ENCODE measurements around the gene PVALEF.
A peak's percentile ranks its signal among the peaks of the same experiment; 100 is the strongest.

Gene PVALEF

DNA sequence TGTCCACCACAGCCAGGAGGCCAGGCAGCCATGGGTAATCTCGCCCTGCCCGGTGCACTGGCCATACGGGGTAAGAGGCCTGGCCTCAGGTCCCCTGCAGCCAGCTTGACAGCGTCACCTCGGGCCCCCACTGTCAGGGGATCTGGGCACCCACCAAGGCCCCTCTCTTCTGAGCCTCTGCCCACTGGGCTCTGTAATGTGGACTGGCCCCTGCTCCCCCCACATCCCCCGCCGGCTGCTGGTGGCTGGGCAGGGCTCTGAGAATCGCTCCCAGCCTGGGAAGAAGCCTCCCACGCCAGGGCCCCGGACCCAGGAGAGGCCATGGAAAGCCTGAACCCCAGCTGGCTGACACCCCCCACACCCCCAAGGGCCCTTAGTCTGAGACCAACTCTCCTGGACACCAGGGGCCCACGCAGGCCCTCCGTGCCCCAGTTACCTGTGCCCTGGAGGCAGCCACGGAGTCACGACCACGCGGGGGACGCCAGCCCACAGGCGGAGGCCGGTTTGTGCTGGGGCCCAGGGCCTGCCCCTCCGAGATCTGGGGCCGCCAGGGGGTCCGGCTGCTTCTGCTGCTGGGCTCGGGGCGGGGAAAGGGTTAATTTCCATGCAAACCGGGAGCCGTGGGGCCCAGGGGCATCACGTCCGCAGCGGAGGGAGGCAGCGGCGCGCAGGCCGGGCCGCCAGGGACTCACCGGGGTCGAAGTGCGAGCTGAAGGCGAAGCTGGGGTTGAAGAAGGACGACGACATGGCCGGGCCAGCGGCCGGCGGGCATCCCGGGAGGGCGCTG is at the start of gene PVALEF:
Gene PVALEF, plus strand, starts transcription at position 262 of the 787 bp plus-strand sequence. CDS start 15,720 bp downstream, outside the sequence.
- in situ Hi-C loops (cut with HindIII; ENCODE audit: low pct_ligation_motif_present, low pct_unique_long_range_greater_than_20kb, low sequenced_read_pairs), result no loop called here
- DNase-seq, result no peak

DNA sequence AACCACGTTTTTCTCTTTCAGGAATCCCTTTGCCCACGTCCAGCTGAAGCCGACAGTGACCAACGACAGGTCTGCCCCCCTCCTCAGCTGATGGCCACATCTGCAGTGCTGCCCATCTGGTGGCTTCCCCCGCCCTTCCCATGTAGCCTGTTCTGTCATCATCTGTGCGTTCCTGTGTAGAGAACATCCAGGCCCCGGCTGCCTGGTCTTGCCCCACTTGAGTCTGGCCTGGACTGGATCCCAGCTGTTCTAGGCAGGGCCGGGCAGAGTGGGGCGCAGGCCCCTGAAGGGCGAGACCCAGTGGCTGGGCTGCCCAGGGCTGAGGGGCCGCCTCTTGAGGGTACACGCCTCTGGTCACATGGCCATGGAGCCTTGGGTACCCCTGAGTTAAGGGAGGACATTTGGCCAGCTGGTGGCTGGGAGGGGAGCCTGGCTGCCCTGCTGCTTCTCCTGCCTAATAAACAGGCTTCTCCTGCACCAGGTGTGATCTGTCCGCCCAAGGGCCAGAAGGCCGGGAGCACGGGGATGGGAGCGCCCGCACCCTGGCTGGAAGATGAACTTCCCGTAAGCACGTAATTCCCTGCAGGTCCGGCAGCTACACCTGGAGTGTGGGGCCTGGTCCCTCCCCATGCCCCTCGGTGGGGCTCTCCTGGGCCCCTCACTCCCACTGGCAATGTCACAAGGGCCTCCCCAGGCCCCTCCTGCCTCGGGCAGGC is 49.4 kb upstream of the PVALEF start:
- in situ Hi-C loops (cut with HindIII; ENCODE audit: low pct_ligation_motif_present, low pct_unique_long_range_greater_than_20kb, low sequenced_read_pairs), result loop anchor here (25.0 kb wide), 1 partner anchor 104 kb away; no protein-coding TSS in a partner anchor
- DNase-seq, result no peak

DNA sequence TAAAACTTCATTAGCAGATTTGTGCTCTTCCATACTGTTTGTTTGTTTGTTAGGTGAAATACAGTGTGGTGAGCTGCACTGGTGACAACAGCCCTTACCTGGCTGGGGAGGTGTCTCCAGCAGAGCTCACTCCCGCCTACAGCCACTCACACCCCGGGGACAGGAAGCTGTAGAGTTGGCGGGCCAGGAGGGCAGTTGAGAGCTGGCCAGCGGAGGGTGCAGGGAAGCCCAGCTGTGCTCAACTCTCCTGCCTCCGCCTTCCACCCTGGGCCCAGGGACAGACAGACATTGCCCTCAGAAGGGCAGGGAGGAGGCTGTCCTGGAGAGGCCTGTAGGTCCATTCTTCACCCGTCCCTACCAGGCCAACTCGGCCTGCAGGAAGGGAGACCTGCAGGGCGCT is 48.6 kb upstream of the PVALEF start:
- in situ Hi-C loops (cut with HindIII; ENCODE audit: low pct_ligation_motif_present, low pct_unique_long_range_greater_than_20kb, low sequenced_read_pairs), result loop anchor here (25.0 kb wide), 1 partner anchor 104 kb away; no protein-coding TSS in a partner anchor
- DNase-seq, result no peak

DNA sequence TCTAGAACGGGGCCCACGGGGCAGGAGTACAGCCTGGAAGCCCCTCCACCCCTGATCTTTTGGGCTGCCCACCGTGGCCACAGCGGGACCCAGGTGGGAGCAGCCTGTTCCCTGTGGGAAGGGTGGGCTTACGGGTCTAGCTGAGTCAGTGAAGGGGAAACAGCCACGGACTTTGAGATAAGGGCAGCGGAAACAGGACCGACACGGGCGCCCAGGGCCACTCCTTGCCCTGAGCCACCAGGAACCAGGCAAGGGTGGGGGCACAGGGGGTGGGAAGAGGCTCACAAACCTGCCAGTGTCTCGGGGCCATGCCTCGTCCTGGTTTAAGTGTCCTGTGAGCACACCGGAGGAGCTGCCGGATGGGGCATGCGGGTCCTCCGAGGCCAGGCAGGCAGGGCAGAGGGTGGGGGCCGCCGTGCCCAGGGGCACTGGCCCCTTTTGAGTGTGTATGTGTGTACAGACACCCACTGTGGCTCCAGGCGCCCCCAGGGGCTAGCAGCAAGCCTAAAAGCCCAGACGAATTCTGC is 47.6 kb upstream of the PVALEF start:
- in situ Hi-C loops (cut with HindIII; ENCODE audit: low pct_ligation_motif_present, low pct_unique_long_range_greater_than_20kb, low sequenced_read_pairs), result loop anchor here (25.0 kb wide), 1 partner anchor 105 kb away; no protein-coding TSS in a partner anchor
- no peak for DNase-seq

DNA sequence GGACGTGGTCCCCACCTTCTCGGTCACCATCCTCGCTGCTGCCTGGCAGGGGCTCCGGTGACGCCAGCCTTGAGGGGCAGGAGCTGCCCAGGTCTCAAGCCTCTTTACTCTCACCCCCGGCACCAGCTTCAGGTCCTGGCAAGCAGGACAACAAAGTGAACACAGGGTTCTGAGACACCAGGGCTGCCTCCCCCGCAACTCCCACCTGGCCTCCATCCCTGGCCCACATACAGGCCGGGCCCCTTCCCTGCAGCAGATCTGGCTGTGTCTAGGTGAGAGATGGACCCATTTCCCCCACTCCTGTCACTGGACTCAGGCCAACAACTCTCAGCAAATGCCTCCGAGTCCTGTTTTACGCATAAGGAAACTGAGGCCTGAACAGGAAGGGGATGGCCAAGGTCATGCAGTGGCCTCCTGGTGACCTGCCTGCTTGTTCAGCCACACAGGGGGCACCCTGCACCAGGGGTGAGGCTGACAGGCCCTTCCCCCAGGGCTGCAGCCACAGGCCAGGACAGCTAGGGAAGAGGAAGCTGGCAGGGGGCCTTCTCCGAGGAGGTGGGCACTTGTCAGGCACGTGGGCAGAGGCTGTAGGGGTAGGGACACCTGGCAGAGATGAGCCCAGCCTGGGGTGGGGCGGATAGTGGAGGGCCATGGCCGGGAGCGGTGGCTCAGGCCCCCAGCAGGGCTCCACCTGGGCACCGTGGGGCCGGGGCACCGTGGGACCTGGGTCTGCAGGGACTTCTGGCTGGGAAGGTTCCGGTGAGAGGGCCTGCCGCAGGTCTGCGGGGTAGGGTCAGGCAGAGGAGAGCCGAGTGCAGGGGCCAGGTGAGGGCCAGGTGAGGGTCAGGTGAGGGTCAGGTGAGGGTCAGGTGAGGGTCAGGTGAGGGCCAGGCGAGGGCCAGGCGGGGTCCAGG is 46.7 kb upstream of the PVALEF start:
- DNase-seq, result no peak
- in situ Hi-C loops (cut with HindIII; ENCODE audit: low pct_ligation_motif_present, low pct_unique_long_range_greater_than_20kb, low sequenced_read_pairs), result loop anchor here (25.0 kb wide), 1 partner anchor 106 kb away; no protein-coding TSS in a partner anchor

DNA sequence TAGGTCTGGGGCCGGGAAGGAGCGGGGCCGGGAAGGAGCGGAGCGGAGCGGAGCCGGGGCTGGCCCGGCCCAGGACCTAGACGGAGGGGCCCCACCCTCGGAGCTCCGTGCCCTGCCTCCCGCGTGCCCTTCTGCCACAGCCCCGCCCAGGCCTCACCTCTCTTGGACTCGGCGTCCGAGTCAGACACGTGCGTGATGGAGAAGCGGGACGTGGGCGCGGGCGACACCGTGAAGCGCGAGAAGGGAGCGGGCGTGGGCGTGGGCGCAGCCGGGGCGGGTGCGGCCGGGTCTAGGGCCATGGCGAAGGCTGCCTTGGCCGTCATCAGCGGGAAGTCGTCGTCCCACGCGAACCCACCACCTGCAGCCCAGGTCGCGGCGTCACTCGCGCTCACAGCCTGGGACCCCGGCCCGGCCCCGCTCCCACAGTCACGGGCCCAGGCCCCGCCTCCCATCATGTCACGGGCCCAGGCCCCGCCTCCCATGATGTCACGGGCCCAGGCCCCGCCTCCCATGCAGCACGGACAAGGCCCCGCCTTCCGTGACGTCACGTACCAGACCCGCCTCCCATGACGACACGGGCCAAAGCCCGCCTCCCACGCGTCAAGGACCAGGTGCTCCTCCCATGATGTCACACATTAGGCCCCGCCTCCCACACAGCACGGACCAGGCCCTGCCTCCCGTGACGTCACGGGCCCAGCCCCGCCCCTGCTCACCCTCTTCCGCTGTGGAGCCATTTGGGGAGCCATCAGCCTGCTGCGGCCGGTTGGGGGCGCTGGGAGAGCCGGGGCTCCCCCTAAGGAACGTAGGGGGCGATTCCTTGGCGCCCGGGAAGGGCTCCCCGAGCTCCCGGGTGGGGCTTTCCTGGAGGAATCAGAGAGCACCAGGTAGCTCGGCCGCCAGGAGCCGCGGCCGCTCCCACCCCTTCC is 45.8 kb upstream of the PVALEF start:
- in situ Hi-C loops (cut with HindIII; ENCODE audit: low pct_ligation_motif_present, low pct_unique_long_range_greater_than_20kb, low sequenced_read_pairs), result loop anchor here (25.0 kb wide), 1 partner anchor 107 kb away; no protein-coding TSS in a partner anchor

DNA sequence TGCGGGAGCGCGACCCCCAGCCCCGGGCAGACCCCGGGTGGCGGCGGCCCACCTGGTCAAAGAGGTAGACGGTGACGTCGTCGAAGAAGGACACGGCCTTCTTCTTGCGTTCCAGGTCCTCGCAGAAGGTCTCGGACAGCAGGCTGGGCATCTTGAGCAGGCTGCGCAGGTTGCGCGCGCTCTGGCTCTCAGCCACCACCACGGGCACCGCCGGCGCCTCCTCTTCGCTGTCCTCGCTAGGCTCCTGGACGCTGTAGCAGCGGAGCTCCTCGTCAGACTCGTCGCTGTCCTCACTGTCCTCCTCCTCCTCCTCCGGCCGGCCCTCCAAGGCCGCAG is 45.2 kb upstream of the PVALEF start:
- in situ Hi-C loops (cut with HindIII; ENCODE audit: low pct_ligation_motif_present, low pct_unique_long_range_greater_than_20kb, low sequenced_read_pairs), result loop anchor here (25.0 kb wide), 1 partner anchor 108 kb away; no protein-coding TSS in a partner anchor

More for the DNA sequence above, 45.8 kb upstream of the PVALEF start:
- DNase-seq, result peak; percentile 93

DNA sequence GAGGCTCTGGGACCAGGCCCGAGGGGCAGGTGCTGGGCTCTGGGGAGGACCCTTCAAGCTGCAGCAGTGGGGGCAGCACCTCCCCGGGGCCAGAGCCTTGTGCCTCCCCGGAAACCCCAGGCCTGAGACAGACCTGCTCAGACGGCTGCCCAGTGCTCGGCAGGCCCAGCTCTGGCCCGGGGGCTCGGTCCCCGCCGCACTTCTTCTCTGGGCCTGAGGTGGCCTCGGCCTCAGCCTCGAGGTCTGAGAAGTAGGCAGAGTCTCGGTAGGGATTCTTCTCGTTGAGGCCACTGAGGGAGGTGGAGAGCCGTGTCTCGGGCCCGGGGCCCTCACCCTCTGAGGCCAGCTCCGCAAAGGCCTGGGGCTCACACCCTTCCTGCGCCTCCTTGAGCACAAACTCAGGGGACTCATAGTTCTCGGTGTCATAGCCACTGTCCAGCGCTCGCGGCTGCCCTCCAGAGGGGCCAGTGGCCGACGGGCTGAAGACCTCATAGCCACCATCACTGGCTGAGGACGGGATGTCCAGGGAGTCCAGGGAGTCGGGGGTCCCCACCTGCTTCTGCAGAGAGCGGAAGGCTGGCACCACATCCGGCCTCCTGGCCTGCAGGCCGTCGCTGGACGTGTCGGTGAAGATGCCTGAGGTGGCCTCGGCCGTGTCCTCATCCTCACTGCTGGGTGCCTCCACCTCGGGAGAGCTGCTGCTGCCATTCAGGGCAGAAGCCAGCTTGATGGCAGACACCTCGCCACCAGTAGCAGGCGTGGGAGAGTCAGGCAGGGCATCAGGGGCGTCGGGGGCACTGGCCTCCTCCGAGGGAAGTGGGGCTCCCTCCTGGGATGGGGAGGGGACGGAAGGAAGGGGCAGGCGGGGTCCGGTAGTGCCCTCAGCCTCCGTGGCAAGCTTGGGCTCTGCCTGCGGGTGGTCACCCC is 44.3 kb upstream of the PVALEF start:
- no peak for DNase-seq
- in situ Hi-C loops (cut with HindIII; ENCODE audit: low pct_ligation_motif_present, low pct_unique_long_range_greater_than_20kb, low sequenced_read_pairs), result loop anchor here (25.0 kb wide), 1 partner anchor 109 kb away; no protein-coding TSS in a partner anchor

More for the DNA sequence above, 45.2 kb upstream of the PVALEF start:
- DNase-seq, result no peak

DNA sequence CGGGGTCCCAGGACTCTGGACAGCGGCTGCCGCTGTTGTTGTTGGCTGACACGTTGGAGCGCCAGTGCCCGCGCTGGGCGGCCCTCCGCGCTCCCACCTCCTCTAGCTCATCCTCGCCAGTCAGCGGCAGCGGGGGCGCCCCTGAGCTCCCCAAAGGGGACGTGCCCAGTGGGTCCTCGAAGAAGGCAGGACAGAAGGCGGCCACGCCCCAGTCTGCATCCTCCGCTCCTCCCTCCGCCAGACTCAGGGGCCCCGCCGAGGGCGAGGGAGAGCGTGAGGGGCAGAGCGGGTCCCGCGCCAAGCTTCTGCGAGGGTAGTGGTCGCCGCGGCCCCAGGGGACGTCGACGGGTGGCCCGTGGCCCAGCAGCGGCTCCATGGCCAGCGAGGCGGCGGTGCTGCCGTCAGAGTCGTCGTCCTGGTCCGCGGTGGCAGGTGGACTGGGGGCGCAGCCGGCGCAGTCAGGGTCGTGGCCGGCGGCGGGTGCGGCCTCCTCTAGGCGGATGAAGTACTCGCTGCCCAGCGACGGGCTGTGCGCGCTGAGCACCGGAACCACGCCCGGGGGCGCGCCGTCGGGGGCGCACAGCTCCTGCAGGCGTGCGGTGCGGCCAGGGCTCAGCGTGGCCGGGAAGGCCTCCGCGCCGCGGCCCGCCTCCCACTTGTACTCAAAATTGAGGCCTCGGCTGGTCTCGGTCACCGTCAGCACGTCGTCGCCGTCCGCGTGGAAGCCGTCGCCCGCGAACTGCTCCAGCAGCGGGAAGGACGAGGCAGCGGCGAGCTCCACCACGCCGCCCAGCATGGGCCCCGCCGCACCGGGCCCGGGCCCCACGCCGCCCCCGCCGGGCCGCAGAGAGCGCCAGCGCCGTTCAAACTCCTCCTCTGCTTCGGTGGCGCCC is 43.2 kb upstream of the PVALEF start:
- no peak for DNase-seq
- in situ Hi-C loops (cut with HindIII; ENCODE audit: low pct_ligation_motif_present, low pct_unique_long_range_greater_than_20kb, low sequenced_read_pairs), result loop anchor here (25.0 kb wide), 1 partner anchor 110 kb away; no protein-coding TSS in a partner anchor

DNA sequence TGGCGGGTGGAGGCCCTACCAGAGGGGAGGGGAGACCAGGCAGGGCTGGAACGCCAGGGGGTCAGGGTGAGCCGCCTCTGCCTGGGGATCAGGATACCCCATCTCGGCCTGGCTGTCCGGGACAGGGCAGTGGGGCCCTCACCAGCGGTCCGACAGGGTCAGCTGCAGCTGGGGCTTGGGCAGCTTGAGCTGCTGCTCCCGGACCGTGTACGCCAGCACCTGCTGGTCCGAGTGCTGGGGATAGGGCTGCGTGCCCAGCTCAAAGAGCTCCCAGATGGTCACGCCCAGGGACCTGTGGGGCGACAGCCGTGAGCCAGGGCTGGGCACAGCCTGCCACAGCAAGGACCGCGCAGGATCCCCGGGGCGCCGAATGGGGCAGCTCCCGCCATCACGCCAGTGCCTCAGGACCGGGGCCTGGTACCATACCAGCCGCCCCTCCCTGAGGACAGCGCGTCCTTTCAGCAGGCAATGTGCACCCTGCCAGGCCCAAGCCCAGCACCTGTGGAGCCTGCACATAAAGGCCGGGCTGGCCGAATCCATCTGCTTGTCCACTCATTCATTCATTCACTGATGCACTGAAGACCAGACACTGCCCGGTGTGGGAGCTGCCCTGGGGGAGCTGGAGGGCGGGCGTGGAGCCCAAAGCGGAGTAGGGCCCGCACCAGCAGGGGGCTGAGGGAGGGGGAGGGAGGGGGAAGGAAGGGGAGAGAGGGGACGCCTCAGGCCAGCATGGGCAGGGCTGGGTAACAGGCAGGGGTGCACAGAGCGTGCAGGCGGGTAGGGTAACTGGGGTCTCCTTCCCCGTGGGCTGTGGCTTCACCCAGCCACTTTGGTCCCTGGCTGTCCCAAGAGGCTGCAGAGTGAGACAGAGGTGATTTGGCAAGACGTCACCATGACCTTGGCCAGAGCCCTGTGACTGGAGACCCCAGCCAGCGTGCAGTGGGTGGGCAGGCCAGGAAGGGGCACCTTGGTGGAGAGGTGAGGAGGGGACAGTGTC is 42.0 kb upstream of the PVALEF start:
- in situ Hi-C loops (cut with HindIII; ENCODE audit: low pct_ligation_motif_present, low pct_unique_long_range_greater_than_20kb, low sequenced_read_pairs), result loop anchor here (25.0 kb wide), 1 partner anchor 111 kb away; no protein-coding TSS in a partner anchor
- DNase-seq, result no peak

DNA sequence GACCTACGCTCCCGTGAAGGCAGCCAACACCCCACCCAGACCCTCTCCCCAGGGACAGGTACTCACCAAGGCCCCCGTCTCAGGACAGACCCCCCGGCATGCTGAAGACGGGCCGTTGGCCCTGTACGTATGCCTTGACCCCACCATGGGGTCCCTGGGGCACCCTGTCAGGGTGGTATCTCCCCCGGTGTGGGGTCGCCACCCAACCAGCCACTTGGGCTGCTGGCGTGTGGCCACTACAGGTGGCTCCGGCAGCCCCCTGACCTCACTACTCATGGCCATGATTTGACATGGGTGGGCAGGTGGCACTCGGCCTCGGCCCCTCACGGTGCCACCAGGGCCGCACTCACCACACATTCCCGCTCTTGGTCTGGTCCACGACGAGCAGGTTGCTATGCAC is 40.9 kb upstream of the PVALEF start:
- in situ Hi-C loops (cut with HindIII; ENCODE audit: low pct_ligation_motif_present, low pct_unique_long_range_greater_than_20kb, low sequenced_read_pairs), result loop anchor here (25.0 kb wide), 1 partner anchor 112 kb away; no protein-coding TSS in a partner anchor
- no peak for DNase-seq

DNA sequence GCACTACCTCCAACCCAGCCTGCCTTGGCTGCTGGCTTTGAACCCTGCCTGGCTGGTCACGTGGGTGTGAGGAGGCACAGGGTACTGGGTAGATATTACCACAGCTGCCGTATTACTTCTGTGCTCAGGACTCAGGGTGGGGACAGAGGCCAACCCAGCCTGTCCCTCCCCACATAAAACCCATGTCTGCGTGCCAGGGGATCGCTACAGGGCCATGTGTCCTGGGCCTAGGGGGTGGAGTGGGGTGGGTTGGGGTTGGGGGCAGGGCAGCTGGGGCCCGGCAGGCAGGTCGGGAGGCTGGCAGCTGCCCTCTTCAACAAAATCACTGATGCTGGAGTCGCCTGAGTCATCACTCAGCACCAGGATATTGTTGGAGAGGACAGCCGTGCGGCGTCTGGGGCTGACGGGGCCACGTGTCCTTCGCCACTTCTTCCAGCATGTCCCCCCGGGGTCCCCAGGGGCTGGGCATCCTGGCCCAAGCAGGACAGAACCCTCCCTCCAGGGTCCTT is 39.7 kb upstream of the PVALEF start:
- peak; percentile 29 for DNase-seq
- in situ Hi-C loops (cut with HindIII; ENCODE audit: low pct_ligation_motif_present, low pct_unique_long_range_greater_than_20kb, low sequenced_read_pairs), result no loop called here

DNA sequence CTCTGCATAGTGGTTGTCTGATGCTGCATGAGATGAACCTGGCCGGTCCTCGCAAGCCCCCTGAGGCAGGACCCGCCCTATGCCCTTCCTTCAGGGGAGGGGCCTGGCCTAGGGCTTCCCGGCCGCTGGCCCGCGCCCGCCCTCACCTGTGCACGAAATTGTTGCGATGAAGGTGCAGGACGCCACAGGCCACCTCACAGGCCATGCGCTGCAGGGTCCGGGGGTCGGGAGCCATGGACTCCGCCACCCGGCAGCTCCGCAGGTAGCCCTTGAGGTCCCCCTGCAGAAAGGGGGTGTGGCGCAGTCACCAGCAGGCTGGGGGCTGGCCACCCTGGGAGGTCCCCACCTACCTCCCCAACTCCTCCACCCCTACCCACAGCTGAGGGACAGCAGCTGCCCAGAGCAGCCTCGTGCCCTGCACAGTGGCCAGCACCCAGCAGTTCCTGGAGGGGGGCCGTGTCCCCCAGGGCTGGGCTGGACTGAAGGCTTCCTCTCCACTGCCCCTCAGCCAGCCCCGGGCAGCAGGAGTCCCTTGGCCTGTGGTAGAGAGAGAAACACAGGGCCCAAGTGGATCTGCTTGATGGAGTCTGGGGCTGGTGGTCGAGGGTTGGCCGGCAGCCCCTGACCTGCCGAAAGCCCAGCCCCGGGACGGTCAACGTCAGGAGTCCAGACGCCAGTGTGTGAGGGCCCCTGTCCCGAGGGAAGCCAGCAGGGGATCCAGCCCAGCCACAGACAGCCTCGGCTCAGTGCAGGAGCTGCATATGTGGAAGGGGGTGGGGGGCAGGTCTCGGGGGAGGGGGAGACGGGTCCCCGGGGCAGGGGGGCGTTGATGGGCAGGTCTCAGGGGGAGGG is 38.8 kb upstream of the PVALEF start:
- in situ Hi-C loops (cut with HindIII; ENCODE audit: low pct_ligation_motif_present, low pct_unique_long_range_greater_than_20kb, low sequenced_read_pairs), result no loop called here
- DNase-seq, result no peak
